CD4-positive, CD25-positive, alpha-beta regulatory T cell (primary cell): Measurements from ENCODE around the gene SCTR. TPM values are rescaled to one million over a fixed set of nuclear protein-coding genes. Genes with fewer than 3 reads are reported as not detected.

Experiments
- ATAC-seq, 2 donors: fragments of 150-1000 bp; cut with Tn5 transposase; one replicate each; pipeline ENCODE4 v1.10.0; 2021; ENCODE audit warnings: low read depth in 2 of 2, moderate number of reproducible peaks in 2 of 2, moderate library complexity in 1 of 2
- DNase-seq, 3 donors: peaks; one replicate each; pipeline versions ENCODE4 v3.0.0 to v3.0.0-alpha.2; 2012 to 2022; ENCODE audit warnings: mixed read lengths in 1 of 3
- H3K27ac ChIP-seq: one replicate; pipeline ENCODE4 v1.7.0; 2013; ENCODE audit warnings: mild to moderate bottlenecking, low read length; ENCODE audit not compliant: insufficient read depth, poor library complexity, severe bottlenecking
- H3K27me3 ChIP-seq: one replicate; pipeline ENCODE4 v1.7.0; 2013; ENCODE audit warnings: low read length; ENCODE audit not compliant: control insufficient read depth, insufficient read depth
- H3K36me3 ChIP-seq: one replicate; pipeline ENCODE4 v1.7.0; 2013; ENCODE audit warnings: mild to moderate bottlenecking, low read length, moderate library complexity; ENCODE audit not compliant: control insufficient read depth, insufficient read depth
- H3K4me1 ChIP-seq: 2 replicates; pipeline ENCODE4 v1.7.0; 2013; ENCODE audit warnings: mild to moderate bottlenecking, low read length; ENCODE audit not compliant: insufficient read depth, control insufficient read depth, poor library complexity, severe bottlenecking
- H3K4me3 ChIP-seq: one replicate; pipeline ENCODE4 v1.7.0; 2013; ENCODE audit warnings: low read depth, mild to moderate bottlenecking, low read length, moderate library complexity
- H3K9me3 ChIP-seq, 2 experiments: 1 replicate in 1 of 2; 2 replicates in 1 of 2; pipeline ENCODE4 v1.7.0; 2013; ENCODE audit warnings: low read length in 2 of 2, mild to moderate bottlenecking in 1 of 2, moderate library complexity in 1 of 2; ENCODE audit not compliant: control insufficient read depth in 2 of 2
- H3K27ac Mint-ChIP-seq, 3 donors: one replicate each; pipeline ENCODE4 v1.8.0; 2020 to 2022; ENCODE audit warnings: mild to moderate bottlenecking in 3 of 3, mixed read lengths in 3 of 3, moderate library complexity in 2 of 3
- H3K27me3 Mint-ChIP-seq: one replicate; pipeline ENCODE4 v1.8.0; 2022; ENCODE audit warnings: mild to moderate bottlenecking, mixed read lengths
- H3K36me3 Mint-ChIP-seq: one replicate; pipeline ENCODE4 v1.8.0; 2020; ENCODE audit warnings: mixed read lengths
- H3K4me1 Mint-ChIP-seq, 4 donors: one replicate each; pipeline ENCODE4 v1.8.0; 2020 to 2022; ENCODE audit warnings: mixed read lengths in 4 of 4, mild to moderate bottlenecking in 1 of 4
- H3K4me3 Mint-ChIP-seq, 4 donors: one replicate each; pipeline ENCODE4 v1.8.0; 2020 to 2022; ENCODE audit warnings: mild to moderate bottlenecking in 4 of 4, mixed read lengths in 4 of 4, moderate library complexity in 3 of 4
- H3K9me3 Mint-ChIP-seq, 7 donors: one replicate each; pipeline ENCODE4 v1.8.0; 2020 to 2022; ENCODE audit warnings: mixed read lengths in 7 of 7, mild to moderate bottlenecking in 3 of 7, moderate library complexity in 2 of 7
- polyA plus RNA-seq, 4 donors: library from polyadenylated mRNA; unstranded; fragments of 300-500 nt; fragmentation: Illumina TruSeq; gene quantifications; one replicate each; pipeline ENCODE4 v1.2.3, GENCODE V29; 2021
- total RNA-seq: library from RNA; stranded (reverse); gene quantifications from one replicate; pipeline ENCODE4 v1.2.3, GENCODE V29; 2022

The SCTR gene
- total RNA-seq: not detected
- polyA plus RNA-seq: not detected

DNA sequence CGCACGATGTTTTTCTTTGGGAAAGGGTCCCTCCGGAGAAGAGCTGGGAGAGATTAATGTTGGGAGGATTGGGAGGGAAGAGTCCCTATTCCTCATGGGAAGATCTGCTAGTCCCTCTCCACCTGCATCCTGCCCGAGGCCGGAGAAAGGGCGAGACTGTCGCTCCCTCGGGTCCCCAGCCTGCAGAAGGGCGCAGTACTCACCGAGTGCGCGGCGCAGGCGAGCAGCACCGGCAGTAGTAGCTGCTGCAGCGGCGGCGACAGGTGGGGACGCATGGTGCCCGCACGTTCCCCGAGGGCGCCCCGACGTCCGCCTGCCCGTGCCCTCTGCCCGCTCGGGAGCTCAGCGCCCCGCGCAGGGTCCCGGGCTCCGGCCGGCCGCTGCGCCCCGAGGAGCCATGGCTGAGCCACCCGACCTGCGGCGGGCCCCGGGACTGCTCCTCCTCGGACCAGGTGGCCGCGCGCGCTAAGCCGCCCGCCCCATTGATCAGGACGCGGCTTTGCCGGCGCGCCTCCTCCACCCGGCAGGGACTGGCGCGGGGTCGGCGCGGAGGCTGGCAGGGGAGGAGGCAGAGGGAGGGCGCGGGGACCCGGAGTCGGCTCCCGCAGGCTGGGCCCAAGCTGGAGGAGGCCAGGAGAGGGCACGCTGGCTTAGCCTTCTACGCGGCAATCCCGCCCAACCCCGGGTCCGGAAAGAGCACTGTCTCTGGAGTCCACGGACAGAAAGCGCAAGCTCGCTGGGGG is at the start of gene SCTR:
Gene SCTR, minus strand, starts transcription at position 532 of the 743 bp plus-strand sequence. Its CDS starts 257 bp downstream, at position 275.
- no peak for DNase-seq
- Histone ChIP-seq H3K9me3 (no peaks in the 10 kb centered on the region), H3K36me3 (no peaks in the 10 kb centered on the region), H3K27me3 (peaks cover 13% of the 10 kb centered on the region), H3K4me1 (no peaks in the 10 kb centered on the region), H3K27ac (no peak within 1 kb of the TSS), H3K4me3 (no peak within 1 kb of the TSS)
- H3K27ac Mint-ChIP-seq: peak within 1 kb of the TSS in 1 of 3 donors; percentile 6
- no peaks in the 10 kb centered on the region for H3K36me3 Mint-ChIP-seq
- ATAC-seq: no peak
- H3K27me3 Mint-ChIP-seq: peaks cover 29% of the 10 kb centered on the region
- H3K4me1 Mint-ChIP-seq: no peaks in the 10 kb centered on the region
- H3K4me3 Mint-ChIP-seq: no peak within 1 kb of the TSS
- peaks cover 0 to 5% (median 0%) of the 10 kb centered on the region in 7 donors for H3K9me3 Mint-ChIP-seq

GRCh38 chr2:119567292-119567691 is 43.0 kb upstream of the SCTR start:
- Mint-ChIP-seq H3K9me3 (peaks cover 0 to 12% (median 2%) of the 10 kb centered on the region in 7 donors), H3K4me3 (no peak overlapping the region), H3K36me3 (no peaks in the 10 kb centered on the region), H3K4me1 (no peaks in the 10 kb centered on the region), H3K27me3 (peaks cover 8% of the 10 kb centered on the region), H3K27ac (no peak overlapping the region)
- DNase-seq: no peak
- H3K27ac ChIP-seq: no peak overlapping the region
- H3K4me1 ChIP-seq: no peaks in the 10 kb centered on the region
- no peaks in the 10 kb centered on the region for H3K36me3 ChIP-seq
- H3K4me3 ChIP-seq: no peak overlapping the region
- no peaks in the 10 kb centered on the region for H3K27me3 ChIP-seq
- ATAC-seq: no peak
- no peaks in the 10 kb centered on the region for H3K9me3 ChIP-seq

DNA sequence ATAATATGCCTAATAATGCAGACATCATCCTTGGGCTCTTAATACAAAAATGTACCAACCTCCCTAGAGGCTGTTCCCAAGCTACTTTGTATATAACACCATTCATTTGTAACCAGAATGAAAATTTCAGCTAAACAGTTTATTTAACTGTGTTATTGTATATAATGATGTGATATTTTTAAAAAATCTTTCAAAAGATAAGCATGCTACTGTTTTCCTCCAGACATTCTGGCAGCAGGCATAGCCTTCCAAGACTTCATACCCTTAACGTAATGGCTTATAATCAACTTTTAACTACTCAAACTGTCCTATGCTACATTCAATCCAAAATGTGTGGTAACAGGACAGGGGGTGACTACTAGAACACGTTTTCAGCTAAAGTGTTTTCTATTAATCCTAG is 41.2 kb upstream of the SCTR start:
- peaks cover 8% of the 10 kb centered on the region for H3K27me3 Mint-ChIP-seq
- H3K36me3 Mint-ChIP-seq: no peaks in the 10 kb centered on the region

DNA sequence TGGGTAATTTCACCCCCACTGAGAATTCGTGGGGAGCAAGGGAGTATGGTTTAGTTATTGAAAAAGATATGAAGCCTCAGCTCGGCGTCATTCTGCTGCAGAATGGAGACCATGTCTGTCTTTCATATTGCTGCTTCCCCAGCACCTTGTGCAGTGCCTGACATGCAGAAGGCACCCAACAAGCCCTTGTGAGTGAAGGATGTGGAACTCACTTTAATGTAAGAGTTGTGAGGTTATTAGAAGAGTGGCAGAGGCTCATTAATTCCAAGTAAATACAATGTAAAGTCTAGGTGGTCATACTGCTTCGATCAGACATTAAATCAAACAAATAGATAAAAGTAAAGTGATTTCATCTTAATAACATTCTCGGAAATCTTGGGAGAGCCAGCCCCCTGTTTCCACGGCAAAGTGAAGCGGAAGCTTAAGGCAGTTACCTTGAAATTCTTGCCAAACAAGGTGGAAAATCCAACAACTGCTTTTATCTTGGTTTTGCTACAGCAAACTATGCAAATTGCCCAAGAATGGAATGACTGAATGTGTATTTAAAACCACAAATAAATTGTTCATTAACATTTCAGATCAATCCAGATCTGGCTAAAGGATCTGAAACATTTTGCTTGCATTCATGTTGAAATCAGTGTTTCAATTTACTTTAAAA is 29.5 kb upstream of the SCTR start:
- no peaks in the 10 kb centered on the region for H3K36me3 ChIP-seq
- H3K4me1 Mint-ChIP-seq: no peaks in the 10 kb centered on the region
- H3K4me3 ChIP-seq: no peak overlapping the region
- no peak overlapping the region for H3K4me3 Mint-ChIP-seq
- no peak overlapping the region for H3K27ac ChIP-seq
- H3K9me3 Mint-ChIP-seq: peaks cover 0 to 4% (median 0%) of the 10 kb centered on the region in 7 donors
- H3K4me1 ChIP-seq: no peaks in the 10 kb centered on the region
- ATAC-seq (no peak), DNase-seq (no peak)
- H3K27me3 Mint-ChIP-seq: no peaks in the 10 kb centered on the region
- H3K36me3 Mint-ChIP-seq: no peaks in the 10 kb centered on the region
- H3K9me3 ChIP-seq: no peaks in the 10 kb centered on the region
- H3K27me3 ChIP-seq: peaks cover 5% of the 10 kb centered on the region
- H3K27ac Mint-ChIP-seq: no peak overlapping the region

More for the DNA sequence above, 41.2 kb upstream of the SCTR start:
- H3K4me1 ChIP-seq: no peaks in the 10 kb centered on the region
- Mint-ChIP-seq H3K27ac (no peak overlapping the region), H3K9me3 (peaks cover 0 to 12% (median 2%) of the 10 kb centered on the region in 7 donors), H3K4me3 (no peak overlapping the region), H3K4me1 (no peaks in the 10 kb centered on the region)
- H3K9me3 ChIP-seq: no peaks in the 10 kb centered on the region
- H3K36me3 ChIP-seq: no peaks in the 10 kb centered on the region
- DNase-seq: no peak
- H3K4me3 ChIP-seq: no peak overlapping the region
- no peak overlapping the region for H3K27ac ChIP-seq
- no peak for ATAC-seq
- H3K27me3 ChIP-seq: no peaks in the 10 kb centered on the region

DNA sequence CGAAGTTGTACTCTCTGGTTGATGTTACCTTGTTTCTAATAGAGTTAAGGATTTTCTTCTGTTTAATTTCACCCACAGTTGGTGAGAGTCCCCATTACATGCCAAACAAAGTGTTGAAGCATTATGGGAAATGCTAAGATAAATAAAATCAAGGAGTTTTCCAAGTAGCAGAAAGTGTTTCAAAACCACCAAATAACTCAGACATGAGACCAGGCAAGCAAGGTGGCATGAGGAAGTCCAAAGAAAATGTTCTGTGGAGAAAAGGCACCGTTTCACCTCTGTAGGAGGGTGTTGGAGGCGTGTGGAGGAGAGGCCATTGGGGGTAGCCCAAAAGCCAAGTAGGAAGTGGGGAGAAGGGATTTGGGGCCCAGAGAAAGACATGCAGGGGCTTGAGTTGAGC is 28.6 kb upstream of the SCTR start:
- Histone ChIP-seq H3K27ac (no peak overlapping the region), H3K4me1 (no peaks in the 10 kb centered on the region), H3K9me3 (no peaks in the 10 kb centered on the region), H3K4me3 (no peak overlapping the region), H3K36me3 (no peaks in the 10 kb centered on the region), H3K27me3 (peaks cover 5% of the 10 kb centered on the region)
- Mint-ChIP-seq H3K4me3 (no peak overlapping the region), H3K36me3 (no peaks in the 10 kb centered on the region), H3K27ac (no peak overlapping the region), H3K27me3 (peaks cover 6% of the 10 kb centered on the region), H3K4me1 (no peaks in the 10 kb centered on the region), H3K9me3 (peaks cover 0 to 6% (median 0%) of the 10 kb centered on the region in 7 donors)
- no peak for DNase-seq
- no peak for ATAC-seq

DNA sequence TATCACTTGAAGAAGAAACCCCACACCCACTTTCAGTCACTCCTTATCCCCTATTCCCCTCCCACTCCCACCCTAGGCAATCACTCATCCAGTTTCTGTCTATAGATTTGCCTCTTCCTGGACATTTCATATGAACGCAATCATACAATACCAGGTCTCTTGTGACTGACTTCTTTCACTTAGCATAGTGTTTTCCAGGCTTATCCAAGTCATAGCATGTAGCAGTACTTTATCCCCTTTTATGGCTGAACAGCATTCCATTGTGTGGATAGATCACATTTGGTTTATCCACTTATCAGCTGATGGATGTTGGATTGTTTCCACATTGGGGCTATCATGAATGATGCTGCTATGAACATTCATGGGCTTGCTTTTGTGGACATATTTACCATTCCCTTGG is 26.6 kb upstream of the SCTR start:
- H3K4me3 Mint-ChIP-seq: no peak overlapping the region
- no peaks in the 10 kb centered on the region for H3K36me3 Mint-ChIP-seq
- H3K27me3 Mint-ChIP-seq: peaks cover 15% of the 10 kb centered on the region
- ATAC-seq: no peak
- H3K27ac Mint-ChIP-seq: no peak overlapping the region
- H3K9me3 ChIP-seq: no peaks in the 10 kb centered on the region
- no peak for DNase-seq
- H3K27ac ChIP-seq: no peak overlapping the region
- H3K4me1 Mint-ChIP-seq: no peaks in the 10 kb centered on the region
- peaks cover 12% of the 10 kb centered on the region for H3K27me3 ChIP-seq
- H3K9me3 Mint-ChIP-seq: peaks cover 0 to 2% (median 0%) of the 10 kb centered on the region in 7 donors
- H3K36me3 ChIP-seq: no peaks in the 10 kb centered on the region
- H3K4me1 ChIP-seq: no peaks in the 10 kb centered on the region
- no peak overlapping the region for H3K4me3 ChIP-seq

DNA sequence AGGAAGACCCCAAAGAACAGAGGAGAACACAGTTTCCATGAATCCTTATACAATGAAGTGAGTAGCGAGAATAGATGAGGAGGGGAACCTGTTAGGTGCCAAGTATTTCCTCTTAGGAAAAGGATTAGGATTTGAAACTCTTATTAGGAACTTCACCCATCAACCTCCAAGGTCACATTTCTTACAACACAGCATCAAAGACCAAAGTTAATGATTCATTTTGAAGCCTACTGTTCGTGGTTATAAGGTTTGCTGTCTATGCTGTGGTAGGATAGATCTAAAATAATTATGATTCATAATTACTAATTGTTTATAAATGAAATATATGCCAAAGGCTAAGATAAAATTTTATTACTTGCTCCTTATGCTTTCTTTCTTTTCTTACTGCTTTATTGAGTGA is 26.1 kb upstream of the SCTR start:
- H3K27me3 Mint-ChIP-seq: peaks cover 18% of the 10 kb centered on the region
- H3K4me1 ChIP-seq: no peaks in the 10 kb centered on the region
- H3K27ac Mint-ChIP-seq: no peak overlapping the region
- H3K9me3 Mint-ChIP-seq: peaks cover 0 to 2% (median 0%) of the 10 kb centered on the region in 7 donors
- H3K36me3 ChIP-seq: no peaks in the 10 kb centered on the region
- H3K27me3 ChIP-seq: peaks cover 13% of the 10 kb centered on the region
- H3K36me3 Mint-ChIP-seq: no peaks in the 10 kb centered on the region
- no peak overlapping the region for H3K27ac ChIP-seq
- H3K4me3 ChIP-seq: no peak overlapping the region
- H3K4me1 Mint-ChIP-seq: no peaks in the 10 kb centered on the region
- DNase-seq (no peak), ATAC-seq (no peak)
- H3K4me3 Mint-ChIP-seq: no peak overlapping the region
- no peaks in the 10 kb centered on the region for H3K9me3 ChIP-seq
